HFFc6 (cell line): ENCODE data around the gene TIMP2. TPM values are rescaled to one million over a fixed set of nuclear protein-coding genes. Genes with fewer than 3 reads are reported as not detected.

Source experiments
- DNase-seq: peaks from one replicate; pipeline ENCODE4 v3.0.0-alpha.2; 2018
- H3K27ac Mint-ChIP-seq: 2 replicates; pipeline ENCODE4 v1.8.0; 2020; ENCODE audit warnings: mild to moderate bottlenecking, mixed read lengths
- H3K27me3 Mint-ChIP-seq: 2 replicates; pipeline ENCODE4 v1.8.0; 2021; ENCODE audit warnings: mild to moderate bottlenecking, moderate library complexity, mixed read lengths; ENCODE audit not compliant: insufficient read depth
- H3K36me3 Mint-ChIP-seq: 2 replicates; pipeline ENCODE4 v1.8.0; 2021; ENCODE audit warnings: low read depth, mixed read lengths
- H3K4me1 Mint-ChIP-seq: 2 replicates; pipeline ENCODE4 v1.8.0; 2020; ENCODE audit warnings: low read depth, mixed read lengths
- H3K4me3 Mint-ChIP-seq: 2 replicates; pipeline ENCODE4 v1.8.0; 2020; ENCODE audit warnings: mild to moderate bottlenecking, moderate library complexity, mixed read lengths
- H3K9me3 Mint-ChIP-seq: 2 replicates; pipeline ENCODE4 v1.8.0; 2020; ENCODE audit warnings: mild to moderate bottlenecking, mixed read lengths
- CTCF ChIP-seq: fragments of 200-600 bp; sonication (generic); IDR thresholded peaks from 2 replicates; pipeline ENCODE4 v1.5.0; 2021; ENCODE audit warnings: antibody characterized with exemption, mild to moderate bottlenecking
- total RNA-seq, 6 experiments: library from RNA; stranded (reverse); fragmentation: NEBNext Ultra II Directional; extraction: Animal tissue kit (Norgen Biotek cat#: 25700); gene quantifications; 2 replicates in 1 of 6; 3 replicates in 5 of 6; pipeline ENCODE4 v1.2.3, GENCODE V29; 2021

Gene TIMP2
- total RNA-seq, 6 experiments from 2014 or later = 547 to 705 (median 601) TPM

- Mint-ChIP-seq H3K27me3 (peaks cover 1% of the 10 kb centered on the region; the same call in 1 of the 2 replicates), H3K9me3 (no peaks in the 10 kb centered on the region), H3K36me3 (peaks cover 20% of the 10 kb centered on the region; the same call in 1 of the 2 replicates), H3K27ac (no peak overlapping the region; the same call in 1 of the 2 replicates), H3K4me3 (no peak overlapping the region), H3K4me1 (peaks cover 14% of the 10 kb centered on the region; the same call in 1 of the 2 replicates)
- TF ChIP-seq CTCF = no peak
- no peak for DNase-seq
Observed at GRCh38 chr17:78896834-78897663, 28.1 kb downstream of the TIMP2 start.

- peaks cover 18% of the 10 kb centered on the region for H3K36me3 Mint-ChIP-seq
- peaks cover 14% of the 10 kb centered on the region; the same call in 1 of the 2 replicates for H3K4me1 Mint-ChIP-seq
- TF ChIP-seq CTCF = no peak
- no peak for DNase-seq
- no peak overlapping the region for H3K4me3 Mint-ChIP-seq
- no peaks in the 10 kb centered on the region for H3K9me3 Mint-ChIP-seq
- peaks cover 1% of the 10 kb centered on the region for H3K27me3 Mint-ChIP-seq
- peak overlapping the region; percentile 28; the same call in 1 of the 2 replicates for H3K27ac Mint-ChIP-seq
Observed at GRCh38 chr17:78896091-78896833, 28.9 kb downstream of the TIMP2 start.

GRCh38 chr17:78895322-78895721 is 29.9 kb downstream of the TIMP2 start:
- no peaks in the 10 kb centered on the region for H3K9me3 Mint-ChIP-seq
- DNase-seq = no peak
- TF ChIP-seq CTCF = no peak
- peaks cover 21% of the 10 kb centered on the region for H3K36me3 Mint-ChIP-seq
- peaks cover 1% of the 10 kb centered on the region for H3K27me3 Mint-ChIP-seq
- H3K27ac Mint-ChIP-seq = no peak overlapping the region
- peaks cover 21% of the 10 kb centered on the region for H3K4me1 Mint-ChIP-seq
- no peak overlapping the region for H3K4me3 Mint-ChIP-seq

- H3K27me3 Mint-ChIP-seq = peaks cover 2% of the 10 kb centered on the region
- peaks cover 25% of the 10 kb centered on the region for H3K4me1 Mint-ChIP-seq
- no peak overlapping the region for H3K4me3 Mint-ChIP-seq
- H3K9me3 Mint-ChIP-seq = no peaks in the 10 kb centered on the region
- peaks cover 27% of the 10 kb centered on the region for H3K36me3 Mint-ChIP-seq
- H3K27ac Mint-ChIP-seq = peak overlapping the region; percentile 43; the same call in 1 of the 2 replicates
- no peak for TF ChIP-seq CTCF
- no peak for DNase-seq
Observed at GRCh38 chr17:78893684-78894083, 31.5 kb downstream of the TIMP2 start.

- H3K4me3 Mint-ChIP-seq = no peak overlapping the region
- DNase-seq = no peak
- H3K27ac Mint-ChIP-seq = no peak overlapping the region
- no peak for TF ChIP-seq CTCF
- H3K36me3 Mint-ChIP-seq = peaks cover 27% of the 10 kb centered on the region
- peaks cover 4% of the 10 kb centered on the region for H3K27me3 Mint-ChIP-seq
- no peaks in the 10 kb centered on the region for H3K9me3 Mint-ChIP-seq
- peaks cover 28% of the 10 kb centered on the region for H3K4me1 Mint-ChIP-seq
Observed at GRCh38 chr17:78892936-78893379, 32.2 kb downstream of the TIMP2 start.
